Astrocyte (in vitro differentiated cells and primary cell): ENCODE measurements around the gene SPTBN1. TPM values are rescaled to one million over a fixed set of nuclear protein-coding genes. Genes with fewer than 3 reads are reported as not detected.

ENCODE experiments used
- DNase-seq: peaks from one replicate; pipeline ENCODE4 v3.0.0-alpha.2; 2010; ENCODE audit warnings: low read depth
- FAIRE-seq: peaks from 2 replicates; lab custom pipeline; 2011; peaks lifted over from hg19 to GRCh38; lab: Jason Lieb, UNC
- H2AFZ ChIP-seq: 2 replicates; pipeline ENCODE4 v1.6.0; 2012; ENCODE audit warnings: low read depth, low read length, inconsistent platforms
- H3K27ac ChIP-seq: 2 replicates; pipeline ENCODE4 v1.5.1; 2011; ENCODE audit warnings: low read depth, low read length, inconsistent platforms
- H3K27me3 ChIP-seq: 2 replicates; pipeline ENCODE4 v1.6.0; 2011; ENCODE audit warnings: low read length, inconsistent platforms; ENCODE audit not compliant: insufficient read depth
- H3K36me3 ChIP-seq: 2 replicates; pipeline ENCODE4 v1.5.1; 2011; ENCODE audit warnings: low read length, inconsistent platforms; ENCODE audit not compliant: insufficient read depth
- H3K4me1 ChIP-seq: 2 replicates; pipeline ENCODE4 v1.5.1; 2011; ENCODE audit warnings: low read length, inconsistent platforms; ENCODE audit not compliant: insufficient read depth
- H3K4me2 ChIP-seq: 2 replicates; pipeline ENCODE4 v1.6.0; 2012; ENCODE audit warnings: low read length, inconsistent platforms
- H3K4me3 ChIP-seq: 2 replicates; pipeline ENCODE4 v1.5.1; 2011; ENCODE audit warnings: low read depth, mild to moderate bottlenecking, low read length, inconsistent platforms; ENCODE audit not compliant: insufficient read depth
- H3K79me2 ChIP-seq: 2 replicates; pipeline ENCODE4 v1.6.0; 2012; ENCODE audit warnings: mild to moderate bottlenecking, low read length, inconsistent platforms; ENCODE audit not compliant: insufficient read depth
- H3K9ac ChIP-seq: 2 replicates; pipeline ENCODE4 v1.6.0; 2012; ENCODE audit warnings: mild to moderate bottlenecking, low read length, inconsistent platforms
- H3K9me3 ChIP-seq: 2 replicates; pipeline ENCODE4 v1.5.1; 2012; ENCODE audit warnings: low read depth, mild to moderate bottlenecking, low read length, inconsistent platforms; ENCODE audit not compliant: insufficient read depth
- H4K20me1 ChIP-seq: 2 replicates; pipeline ENCODE4 v1.6.0; 2012; ENCODE audit warnings: low read length, inconsistent platforms; ENCODE audit not compliant: insufficient read depth
- H3K27ac Mint-ChIP-seq: one replicate; pipeline ENCODE4 v1.8.0; 2021; ENCODE audit warnings: mild to moderate bottlenecking, mixed read lengths; ENCODE audit not compliant: unreplicated experiment
- H3K27me3 Mint-ChIP-seq: one replicate; pipeline ENCODE4 v1.8.0; 2021; ENCODE audit warnings: low read depth, mixed read lengths; ENCODE audit not compliant: unreplicated experiment
- H3K36me3 Mint-ChIP-seq: one replicate; pipeline ENCODE4 v1.8.0; 2021; ENCODE audit warnings: low read depth, mixed read lengths; ENCODE audit not compliant: unreplicated experiment
- H3K4me1 Mint-ChIP-seq: one replicate; pipeline ENCODE4 v1.8.0; 2021; ENCODE audit warnings: low read depth, mixed read lengths; ENCODE audit not compliant: unreplicated experiment
- H3K4me3 Mint-ChIP-seq: one replicate; pipeline ENCODE4 v1.8.0; 2021; ENCODE audit warnings: mild to moderate bottlenecking, moderate library complexity, mixed read lengths; ENCODE audit not compliant: unreplicated experiment
- H3K9me3 Mint-ChIP-seq: one replicate; pipeline ENCODE4 v1.8.0; 2021; ENCODE audit warnings: mild to moderate bottlenecking, mixed read lengths; ENCODE audit not compliant: unreplicated experiment
- CTCF ChIP-seq: IDR thresholded peaks from 2 replicates; pipeline ENCODE4 v1.5.1; 2011; ENCODE audit warnings: low read depth, mild to moderate bottlenecking, inconsistent platforms, low read length, moderate library complexity; ENCODE audit not compliant: insufficient read depth
- EZH2 ChIP-seq: IDR thresholded peaks from 2 replicates; pipeline ENCODE4 v1.6.1; 2012; ENCODE audit warnings: mild to moderate bottlenecking, low read length, inconsistent platforms; ENCODE audit not compliant: insufficient read depth
- total RNA-seq: library from RNA; stranded (reverse); gene quantifications from 2 replicates; pipeline ENCODE4 v1.2.1, GENCODE V29; 2021

SPTBN1 gene
- total RNA-seq, 1 donor from 2014 or later: 311 TPM

DNA sequence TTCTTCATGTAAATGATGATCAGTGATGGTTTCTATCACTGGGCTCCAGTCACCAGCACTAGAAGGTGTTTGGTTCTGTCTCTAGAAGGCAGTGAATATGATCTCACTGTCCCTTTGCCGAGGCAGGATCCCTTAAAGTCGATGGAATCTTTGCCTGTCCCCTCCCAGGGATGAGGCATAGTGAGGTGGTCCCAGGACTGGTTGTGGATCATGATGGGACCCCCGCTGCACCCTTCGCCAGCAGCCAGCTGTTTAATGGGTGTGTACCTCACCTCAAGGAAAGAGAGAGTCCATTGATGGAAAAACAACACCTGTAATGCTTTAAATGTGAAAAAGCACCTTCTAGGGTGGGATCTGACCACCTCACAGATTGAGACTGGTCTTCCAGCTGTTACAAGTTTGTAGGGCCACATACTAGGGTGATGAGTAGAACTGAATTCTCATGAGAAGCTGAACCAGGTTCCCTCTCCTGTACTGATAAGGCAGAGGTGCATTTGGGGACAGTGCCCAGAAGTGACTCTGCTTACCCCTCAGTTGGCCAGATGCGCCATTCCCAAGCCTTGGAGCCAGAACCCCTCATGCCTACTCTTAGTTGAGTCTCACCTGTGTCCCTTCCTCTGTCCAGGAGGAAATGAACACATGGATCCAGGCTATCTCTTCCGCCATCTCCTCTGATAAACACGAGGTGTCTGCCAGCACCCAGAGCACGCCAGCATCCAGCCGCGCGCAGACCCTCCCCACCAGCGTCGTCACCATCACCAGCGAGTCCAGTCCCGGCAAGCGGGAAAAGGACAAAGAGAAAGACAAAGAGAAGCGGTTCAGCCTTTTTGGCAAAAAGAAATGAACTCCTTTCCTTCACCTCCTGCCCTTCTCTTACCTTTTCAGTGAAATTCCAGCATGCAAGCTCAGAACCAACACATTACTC is 211.9 kb downstream of the SPTBN1 start:
- no peaks in the 10 kb centered on the region for H3K27me3 ChIP-seq
- peaks cover 42% of the 10 kb centered on the region for H4K20me1 ChIP-seq
- H3K27me3 Mint-ChIP-seq: no peaks in the 10 kb centered on the region
- H3K27ac ChIP-seq: no peak overlapping the region
- no peak overlapping the region for H3K4me3 Mint-ChIP-seq
- peaks cover 17% of the 10 kb centered on the region for H3K4me1 Mint-ChIP-seq
- H2AFZ ChIP-seq: no peak overlapping the region
- H3K9me3 ChIP-seq: no peaks in the 10 kb centered on the region
- no peak overlapping the region for H3K4me2 ChIP-seq
- no peak overlapping the region for H3K27ac Mint-ChIP-seq
- H3K9ac ChIP-seq: no peak overlapping the region
- H3K4me1 ChIP-seq: peaks cover 19% of the 10 kb centered on the region
- no peaks in the 10 kb centered on the region for H3K9me3 Mint-ChIP-seq
- TF ChIP-seq CTCF (no peak), EZH2 (no peak)
- peaks cover 45% of the 10 kb centered on the region for H3K36me3 Mint-ChIP-seq
- DNase-seq (no peak), FAIRE-seq (no peak)
- no peak overlapping the region for H3K4me3 ChIP-seq
- H3K36me3 ChIP-seq: peaks cover 67% of the 10 kb centered on the region
- H3K79me2 ChIP-seq: peaks cover 8% of the 10 kb centered on the region

- DNase-seq (no peak), FAIRE-seq (no peak)
- no peak overlapping the region for H3K4me3 ChIP-seq
- no peak overlapping the region for H2AFZ ChIP-seq
- no peaks in the 10 kb centered on the region for H3K9me3 ChIP-seq
- Mint-ChIP-seq H3K36me3 (peaks cover 45% of the 10 kb centered on the region), H3K4me3 (no peak overlapping the region), H3K27ac (no peak overlapping the region), H3K4me1 (peaks cover 22% of the 10 kb centered on the region), H3K27me3 (no peaks in the 10 kb centered on the region), H3K9me3 (no peaks in the 10 kb centered on the region)
- peaks cover 19% of the 10 kb centered on the region for H3K4me1 ChIP-seq
- peaks cover 6% of the 10 kb centered on the region for H3K79me2 ChIP-seq
- peaks cover 39% of the 10 kb centered on the region for H4K20me1 ChIP-seq
- no peak overlapping the region for H3K4me2 ChIP-seq
- no peaks in the 10 kb centered on the region for H3K27me3 ChIP-seq
- H3K27ac ChIP-seq: no peak overlapping the region
- TF ChIP-seq CTCF (no peak), EZH2 (no peak)
- H3K9ac ChIP-seq: no peak overlapping the region
- peaks cover 60% of the 10 kb centered on the region for H3K36me3 ChIP-seq
Measured at GRCh38 chr2:54668711-54669110, 212.6 kb downstream of the SPTBN1 start.
